Measurements from ENCODE around the gene MYO15B. TPM values are rescaled to one million over a fixed set of nuclear protein-coding genes. Genes with fewer than 3 reads are reported as not detected.

MYO15B gene
- total and polyA plus RNA-seq, 2 of the 4 experiments (the other 2 are of a cell fraction), result 0.18 to 0.65 TPM

DNA sequence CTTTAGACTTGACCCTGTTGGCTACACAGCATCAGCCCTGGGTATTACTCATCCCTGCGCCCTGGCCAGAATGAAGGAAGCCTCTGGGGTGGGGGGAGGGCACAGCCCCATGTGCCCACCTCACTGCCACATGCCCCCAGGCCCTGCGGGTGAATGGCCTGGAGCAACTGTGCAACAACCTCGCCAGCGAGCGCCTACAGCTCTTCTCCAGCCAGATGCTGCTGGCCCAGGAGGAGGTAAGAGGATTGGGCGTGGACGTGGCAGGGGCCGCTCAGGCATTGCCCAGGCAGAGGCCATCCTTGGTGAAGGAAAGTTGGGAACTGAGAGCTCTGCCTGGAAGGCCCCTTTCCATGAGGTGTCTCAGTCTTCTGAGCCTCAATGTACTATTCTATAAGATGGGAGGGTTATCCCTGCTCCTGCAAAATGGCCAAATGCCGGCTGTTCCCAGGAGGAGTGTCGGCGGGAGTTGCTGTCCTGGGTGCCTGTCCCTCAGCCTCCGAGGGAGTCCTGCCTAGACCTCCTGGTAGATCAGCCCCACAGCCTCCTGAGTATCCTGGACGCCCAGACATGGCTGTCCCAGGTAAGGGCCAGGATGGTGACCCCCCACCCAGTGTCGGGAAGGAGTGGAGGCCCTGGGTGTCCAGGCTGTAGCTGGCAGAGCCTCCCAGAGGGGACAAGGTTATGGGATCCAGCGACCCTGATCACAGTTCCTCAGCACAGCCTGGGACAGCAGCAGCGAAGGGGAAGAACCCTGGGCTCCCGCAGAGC is 8.9 kb downstream of the MYO15B start:
- TF ChIP-seq, protein P1, sequence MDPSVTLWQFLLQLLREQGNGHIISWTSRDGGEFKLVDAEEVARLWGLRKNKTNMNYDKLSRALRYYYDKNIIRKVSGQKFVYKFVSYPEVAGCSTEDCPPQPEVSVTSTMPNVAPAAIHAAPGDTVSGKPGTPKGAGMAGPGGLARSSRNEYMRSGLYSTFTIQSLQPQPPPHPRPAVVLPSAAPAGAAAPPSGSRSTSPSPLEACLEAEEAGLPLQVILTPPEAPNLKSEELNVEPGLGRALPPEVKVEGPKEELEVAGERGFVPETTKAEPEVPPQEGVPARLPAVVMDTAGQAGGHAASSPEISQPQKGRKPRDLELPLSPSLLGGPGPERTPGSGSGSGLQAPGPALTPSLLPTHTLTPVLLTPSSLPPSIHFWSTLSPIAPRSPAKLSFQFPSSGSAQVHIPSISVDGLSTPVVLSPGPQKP (IDR thresholded peaks at IDR 0.05; ENCODE audit: borderline replicate concordance, low read depth, low read length), result no peak
- TF ChIP-seq RFX5 (IDR thresholded peaks at IDR 0.05; ENCODE audit: low read depth, low read length) (no peak), RCOR1 (IDR thresholded peaks at IDR 0.05; ENCODE audit: insufficient replicate concordance, low read length) (no peak), BHLHE40 (IDR thresholded peaks at IDR 0.05; ENCODE audit: low read depth, low read length) (no peak), MXI1 (IDR thresholded peaks at IDR 0.05; ENCODE audit: borderline replicate concordance, low read depth, low read length) (no peak), CEBPB (IDR thresholded peaks at IDR 0.05; ENCODE audit: low read depth, low read length) (no peak), RAD21 (IDR thresholded peaks at IDR 0.05; ENCODE audit: low read length) (no peak), MAZ (IDR thresholded peaks at IDR 0.05; ENCODE audit: borderline replicate concordance, low read depth, low read length) (no peak), POLR2A (IDR thresholded peaks at IDR 0.05; ENCODE audit: low read depth, low read length) (no peak), FOS (IDR thresholded peaks at IDR 0.05; ENCODE audit: low read depth, low read length) (no peak), NFE2L2 (IDR thresholded peaks at IDR 0.05; ENCODE audit: low read depth, low read length) (no peak), SMC3 (IDR thresholded peaks at IDR 0.05; ENCODE audit: low read depth, low read length) (no peak), MAFK (IDR thresholded peaks at IDR 0.05; ENCODE audit: low read depth, low read length) (no peak), CHD1 (IDR thresholded peaks at IDR 0.05; ENCODE audit: low read depth, low read length) (no peak)
- TF ChIP-seq, protein P2, sequence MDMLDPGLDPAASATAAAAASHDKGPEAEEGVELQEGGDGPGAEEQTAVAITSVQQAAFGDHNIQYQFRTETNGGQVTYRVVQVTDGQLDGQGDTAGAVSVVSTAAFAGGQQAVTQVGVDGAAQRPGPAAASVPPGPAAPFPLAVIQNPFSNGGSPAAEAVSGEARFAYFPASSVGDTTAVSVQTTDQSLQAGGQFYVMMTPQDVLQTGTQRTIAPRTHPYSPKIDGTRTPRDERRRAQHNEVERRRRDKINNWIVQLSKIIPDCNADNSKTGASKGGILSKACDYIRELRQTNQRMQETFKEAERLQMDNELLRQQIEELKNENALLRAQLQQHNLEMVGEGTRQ (IDR thresholded peaks at IDR 0.05; ENCODE audit: low read depth, low read length), result no peak
- TF ChIP-seq, protein P3, sequence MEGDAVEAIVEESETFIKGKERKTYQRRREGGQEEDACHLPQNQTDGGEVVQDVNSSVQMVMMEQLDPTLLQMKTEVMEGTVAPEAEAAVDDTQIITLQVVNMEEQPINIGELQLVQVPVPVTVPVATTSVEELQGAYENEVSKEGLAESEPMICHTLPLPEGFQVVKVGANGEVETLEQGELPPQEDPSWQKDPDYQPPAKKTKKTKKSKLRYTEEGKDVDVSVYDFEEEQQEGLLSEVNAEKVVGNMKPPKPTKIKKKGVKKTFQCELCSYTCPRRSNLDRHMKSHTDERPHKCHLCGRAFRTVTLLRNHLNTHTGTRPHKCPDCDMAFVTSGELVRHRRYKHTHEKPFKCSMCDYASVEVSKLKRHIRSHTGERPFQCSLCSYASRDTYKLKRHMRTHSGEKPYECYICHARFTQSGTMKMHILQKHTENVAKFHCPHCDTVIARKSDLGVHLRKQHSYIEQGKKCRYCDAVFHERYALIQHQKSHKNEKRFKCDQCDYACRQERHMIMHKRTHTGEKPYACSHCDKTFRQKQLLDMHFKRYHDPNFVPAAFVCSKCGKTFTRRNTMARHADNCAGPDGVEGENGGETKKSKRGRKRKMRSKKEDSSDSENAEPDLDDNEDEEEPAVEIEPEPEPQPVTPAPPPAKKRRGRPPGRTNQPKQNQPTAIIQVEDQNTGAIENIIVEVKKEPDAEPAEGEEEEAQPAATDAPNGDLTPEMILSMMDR (conservative IDR thresholded peaks at IDR 0.05; ENCODE audit: low read depth, low read length), result no peak
- Histone ChIP-seq H4K5ac (ENCODE audit: low read depth, low read length) (no peak overlapping the region), H3K79me1 (ENCODE audit: low read depth in 1 of 2, low read length in 2 of 2) (no peaks in the 10 kb centered on the region), H2BK15ac (ENCODE audit: low read depth, low read length) (no peak overlapping the region), H3K4me1 (ENCODE audit: control insufficient read depth, insufficient read depth, low read length) (no peaks in the 10 kb centered on the region), H3K27me3 (ENCODE audit: control insufficient read depth, insufficient read depth, low read length) (peaks cover 28% of the 10 kb centered on the region), H3K36me3 (ENCODE audit: control insufficient read depth, insufficient read depth, low read length) (no peaks in the 10 kb centered on the region), H3K27ac (ENCODE audit: insufficient read depth, low read length) (no peak overlapping the region), H2BK5ac (ENCODE audit: low read depth, low read length, poor library complexity, severe bottlenecking) (no peak overlapping the region), H3K23ac (ENCODE audit: low read depth, low read length) (no peak overlapping the region), H4K20me1 (ENCODE audit: insufficient read depth, low read length) (no peaks in the 10 kb centered on the region; the same call in none of the 2 replicates), H3K9me1 (ENCODE audit: insufficient read depth, low read length) (no peaks in the 10 kb centered on the region), H4K8ac (ENCODE audit: low read depth in 2 of 2, low read length in 2 of 2) (no peak overlapping the region), H4K91ac (ENCODE audit: insufficient read depth, low read depth, low read length) (no peak overlapping the region), H3K9me3 (ENCODE audit: control insufficient read depth, insufficient read depth, low read length) (no peaks in the 10 kb centered on the region), H3K4ac (ENCODE audit: low read depth, low read length) (no peak overlapping the region), H3K14ac (replicated peaks; ENCODE audit: low read depth, low read length) (no peak overlapping the region), H2AFZ (replicated peaks; ENCODE audit: low read length, poor library complexity) (peak overlapping the region; percentile 43), H2AK5ac (ENCODE audit: low read depth, low read length) (no peak overlapping the region), H3K56ac (ENCODE audit: extremely low read depth, insufficient read depth, low read length) (no peak overlapping the region), H3K9ac (ENCODE audit: low read depth, low read length) (no peak overlapping the region), H2BK120ac (ENCODE audit: low read depth, low read length) (no peak overlapping the region), H2BK20ac (ENCODE audit: low read depth, low read length) (no peak overlapping the region), H2AK9ac (replicated peaks; ENCODE audit: low read depth, low read length, poor library complexity) (no peak overlapping the region), H3K18ac (ENCODE audit: low read depth, low read length) (no peak overlapping the region), H3K4me2 (ENCODE audit: low read depth, low read length) (no peak overlapping the region), H3K4me3 (ENCODE audit: insufficient read depth, low read depth, low read length) (no peak overlapping the region)
- no peak for DNase-seq
- CTCF ChIA-PET, result interaction anchor here (1.1 kb wide), 1 partner anchor 157 kb away, joined by 3 read pairs; no protein-coding TSS in a partner anchor
- WGBS, 2 experiments (ENCODE audit: extremely low coverage in 2 of 2, insufficient read length in 1 of 2), result 67% methylated on average over 8 of the region's 17 CpGs; no CpG with 5 or more reads in 1 of the 2 experiments
- no peak for ATAC-seq (ENCODE audit: low read depth)
- POLR2A ChIA-PET (ENCODE audit: unreplicated experiment), result no interaction called here
- in situ Hi-C loops (cut with MboI; ENCODE audit: low sequenced_read_pairs), result no loop called here
- no TSS peak for BruUV-seq (replicated peaks)
- intact Hi-C loops (cut with micrococcal nuclease), result no loop called here
- dilution Hi-C loops (cut with HindIII; ENCODE audit: low sequenced_read_pairs, unreplicated experiment), result no loop called here

Data from IMR-90 (cell line).